Fibroblast of mammary gland (primary cell): ENCODE results near the gene SLAIN2.

Experiments
- DNase-seq: peaks from one replicate; pipeline ENCODE4 v3.0.0-alpha.2; 2010; ENCODE audit warnings: low read depth
- H3K4me3 ChIP-seq: 2 replicates; pipeline ENCODE4 v1.5.1; 2011; ENCODE audit warnings: low read depth, mild to moderate bottlenecking, low read length, moderate library complexity; ENCODE audit not compliant: control insufficient read depth
- TF ChIP-seq, protein P1 (sequence below): conservative IDR thresholded peaks from 2 replicates; pipeline ENCODE4 v1.5.1; 2011; ENCODE audit warnings: low read depth, low read length, inconsistent platforms; ENCODE audit not compliant: control insufficient read depth, insufficient read depth

The SLAIN2 gene

DNA sequence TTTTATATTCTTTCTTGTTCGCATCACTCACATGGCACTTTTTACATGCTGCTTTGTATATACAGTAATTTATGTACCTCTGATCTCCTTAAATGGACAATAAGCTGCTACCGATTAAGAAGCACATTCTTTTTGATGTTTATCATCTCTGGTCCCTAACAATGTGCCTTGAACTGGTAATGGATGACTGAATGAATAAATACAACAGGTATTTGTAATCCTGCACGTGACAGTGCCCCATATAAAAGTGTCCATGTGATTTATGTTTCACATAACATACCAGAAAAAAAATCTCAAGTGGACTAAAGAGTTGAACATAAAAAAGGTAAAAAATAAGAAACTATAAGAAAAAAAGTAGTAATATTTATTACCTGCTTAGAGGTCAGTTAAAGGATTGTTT, 7.7 kb upstream of the SLAIN2 start:
- H3K4me3 ChIP-seq = no peak overlapping the region
- no peak for DNase-seq
- TF ChIP-seq, protein P1, sequence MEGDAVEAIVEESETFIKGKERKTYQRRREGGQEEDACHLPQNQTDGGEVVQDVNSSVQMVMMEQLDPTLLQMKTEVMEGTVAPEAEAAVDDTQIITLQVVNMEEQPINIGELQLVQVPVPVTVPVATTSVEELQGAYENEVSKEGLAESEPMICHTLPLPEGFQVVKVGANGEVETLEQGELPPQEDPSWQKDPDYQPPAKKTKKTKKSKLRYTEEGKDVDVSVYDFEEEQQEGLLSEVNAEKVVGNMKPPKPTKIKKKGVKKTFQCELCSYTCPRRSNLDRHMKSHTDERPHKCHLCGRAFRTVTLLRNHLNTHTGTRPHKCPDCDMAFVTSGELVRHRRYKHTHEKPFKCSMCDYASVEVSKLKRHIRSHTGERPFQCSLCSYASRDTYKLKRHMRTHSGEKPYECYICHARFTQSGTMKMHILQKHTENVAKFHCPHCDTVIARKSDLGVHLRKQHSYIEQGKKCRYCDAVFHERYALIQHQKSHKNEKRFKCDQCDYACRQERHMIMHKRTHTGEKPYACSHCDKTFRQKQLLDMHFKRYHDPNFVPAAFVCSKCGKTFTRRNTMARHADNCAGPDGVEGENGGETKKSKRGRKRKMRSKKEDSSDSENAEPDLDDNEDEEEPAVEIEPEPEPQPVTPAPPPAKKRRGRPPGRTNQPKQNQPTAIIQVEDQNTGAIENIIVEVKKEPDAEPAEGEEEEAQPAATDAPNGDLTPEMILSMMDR = no peak

DNA sequence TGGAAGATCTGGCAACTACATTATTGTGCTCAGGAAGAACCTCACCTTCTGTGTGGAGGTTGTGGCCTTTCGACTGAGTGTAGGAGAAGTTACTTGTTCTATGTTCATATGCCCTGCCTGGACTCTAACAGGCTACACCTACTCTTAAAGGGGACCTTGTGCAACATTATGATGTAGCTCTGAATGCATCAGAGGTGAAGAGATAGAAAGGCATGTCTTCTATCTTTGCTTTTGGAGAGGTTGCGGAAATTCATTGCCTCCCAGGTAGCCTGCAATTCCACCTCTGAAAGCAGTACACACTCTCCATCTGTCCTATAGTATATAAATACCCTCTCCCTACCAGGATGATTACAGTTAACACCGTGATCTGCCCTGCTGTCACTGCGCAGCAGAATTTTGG, 7.1 kb upstream of the SLAIN2 start:
- no peak overlapping the region for H3K4me3 ChIP-seq
- no peak for DNase-seq
- TF ChIP-seq, protein P1 = no peak

DNA sequence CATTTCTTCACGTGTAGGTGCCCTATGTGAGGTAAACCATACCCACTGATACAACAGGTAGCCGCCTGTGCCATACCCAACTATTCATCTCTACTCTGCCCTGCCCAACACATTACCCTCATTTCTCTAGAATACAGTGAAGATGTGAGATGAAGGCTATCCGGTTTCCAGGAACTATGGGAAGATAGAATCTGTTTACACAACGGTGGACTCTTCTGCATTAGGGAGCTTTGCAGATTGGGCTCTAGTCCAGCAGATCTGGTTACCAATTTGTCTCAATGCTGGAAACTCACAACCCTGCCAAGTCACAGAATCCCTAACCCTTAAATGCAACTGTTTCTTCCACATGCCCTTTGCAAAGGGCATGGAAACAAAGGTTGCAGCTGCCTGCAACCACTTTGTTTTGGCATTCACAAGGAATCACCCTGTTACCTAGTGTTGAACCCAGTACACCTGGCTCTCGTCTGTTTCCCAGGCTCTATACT, 6.4 kb upstream of the SLAIN2 start:
- DNase-seq = peak; percentile 47
- TF ChIP-seq, protein P1 = no peak
- H3K4me3 ChIP-seq = no peak overlapping the region

DNA sequence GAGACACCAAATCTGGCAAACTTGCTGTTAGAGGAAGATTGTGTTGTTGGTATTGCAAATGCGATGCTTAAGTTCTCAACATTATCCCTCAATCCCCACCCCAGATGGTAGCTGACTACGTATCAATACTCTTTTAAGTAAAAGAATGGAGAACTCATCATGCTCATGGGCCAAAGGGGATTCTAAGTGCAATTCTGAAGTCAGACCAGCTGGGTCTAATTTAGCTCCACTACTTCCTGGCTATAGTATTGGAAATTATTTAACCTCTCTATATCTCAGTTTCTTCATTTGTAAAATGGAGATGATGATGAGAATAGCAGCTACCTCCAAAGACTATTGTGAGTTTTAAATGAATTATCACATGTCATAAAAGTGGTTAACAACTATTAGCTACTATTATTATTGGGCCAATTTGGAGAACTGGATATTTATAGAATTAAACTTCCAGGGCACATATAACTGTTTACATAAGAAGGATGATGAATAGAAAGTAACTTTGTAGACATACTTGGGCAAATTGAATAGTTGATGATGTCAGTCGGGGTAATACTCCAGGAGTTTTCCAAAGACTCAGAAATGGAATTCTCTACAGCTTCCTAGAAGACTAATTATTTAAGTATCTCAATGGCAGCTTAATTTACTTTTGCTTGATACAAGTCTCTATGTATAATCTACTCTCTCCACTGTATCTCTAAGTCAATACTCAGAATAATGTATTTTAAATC, 5.0 kb upstream of the SLAIN2 start:
- DNase-seq = peak; percentile 26
- no peak overlapping the region for H3K4me3 ChIP-seq
- TF ChIP-seq, protein P1 = no peak

DNA sequence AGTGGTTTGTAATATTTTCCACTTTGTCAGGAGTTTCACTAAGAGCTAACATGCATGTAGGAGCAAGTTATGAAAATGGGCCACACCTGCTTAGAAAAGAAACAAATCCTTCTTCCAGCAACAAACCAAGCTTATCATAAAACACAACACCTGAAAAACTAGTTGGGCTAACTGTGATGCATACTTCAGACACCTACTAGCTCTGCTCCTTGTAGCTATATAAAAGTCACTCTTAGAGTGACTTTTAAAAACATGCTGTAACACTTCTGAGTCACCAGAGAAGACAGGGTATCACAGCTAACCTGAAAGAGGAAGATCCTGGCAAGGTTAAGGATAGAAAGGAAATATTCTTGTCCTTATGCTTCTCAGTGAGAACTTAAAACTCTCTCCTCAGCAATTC, 3.6 kb upstream of the SLAIN2 start:
- no peak for DNase-seq
- TF ChIP-seq, protein P1 = no peak
- H3K4me3 ChIP-seq = no peak overlapping the region

DNA sequence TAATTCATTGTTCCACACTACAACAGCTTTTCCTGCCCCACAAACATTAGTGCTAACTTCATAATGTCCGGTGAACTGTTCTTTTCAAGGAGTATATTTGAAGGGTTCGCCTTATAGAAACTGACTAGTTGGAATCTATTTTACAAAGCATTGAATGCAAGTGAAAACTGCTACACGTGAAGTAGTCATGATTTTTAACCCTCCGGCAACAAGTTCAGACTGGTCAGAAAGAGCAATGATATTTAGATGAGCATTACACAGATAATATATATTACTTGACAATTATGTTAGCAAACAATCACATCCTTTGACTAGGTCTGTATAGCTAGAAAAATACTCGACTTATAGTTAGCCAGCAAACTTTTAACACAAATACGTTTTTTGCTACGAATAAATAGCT, 1.7 kb upstream of the SLAIN2 start:
- TF ChIP-seq, protein P1 = no peak
- no peak overlapping the region for H3K4me3 ChIP-seq
- DNase-seq = no peak
